Measurements from ENCODE around the gene NCOR1. TPM values are rescaled to one million over a fixed set of nuclear protein-coding genes. Genes with fewer than 3 reads are reported as not detected.
A peak's percentile ranks its signal among the peaks of the same experiment; 100 is the strongest.

Gene NCOR1
- total and polyA plus RNA-seq, 2 of the 13 experiments (the other 11 are each of a cell fraction or from before 2014, with no cell fraction given), result 57.0 to 71.7 TPM

GRCh38 chr17:16215273-16215964, at the start of gene NCOR1 (continued):
- TF ChIP-seq ZHX2 (IDR thresholded peaks at IDR 0.05; ENCODE audit: low read depth) (no peak; the same call in 1 of the 2 replicates), ZHX2 (CRISPR knock-in tag; IDR thresholded peaks at IDR 0.05; ENCODE audit: borderline replicate concordance) (no peak; the same call in 1 of the 2 replicates), ZBTB44 (CRISPR knock-in tag; IDR thresholded peaks at IDR 0.05) (no peak), ATAD3A (CRISPR knock-in tag; IDR thresholded peaks at IDR 0.05) (no peak), NR2F1 (CRISPR knock-in tag; IDR thresholded peaks at IDR 0.05) (no peak), ZNF292 (CRISPR knock-in tag; IDR thresholded peaks at IDR 0.05; ENCODE audit: borderline replicate concordance, low read depth) (no peak), CENPBD1 (CRISPR knock-in tag; IDR thresholded peaks at IDR 0.05; ENCODE audit: borderline replicate concordance, low read depth) (no peak), CENPT (CRISPR knock-in tag; IDR thresholded peaks at IDR 0.05; ENCODE audit: low read depth) (peak; percentile 53; the same call in 1 of the 2 replicates), GTF3A (CRISPR knock-in tag; conservative IDR thresholded peaks at IDR 0.05) (0 out of 2 replicates have a peak, but pooled peaks have one; percentile 62), IRX3 (CRISPR knock-in tag; IDR thresholded peaks at IDR 0.05; ENCODE audit: borderline replicate concordance, low read depth) (no peak), ZNF605 (CRISPR knock-in tag; IDR thresholded peaks at IDR 0.05) (peak; percentile 96; the same call in 1 of the 2 replicates), TCF12 (IDR thresholded peaks at IDR 0.05) (no peak), TCF12 (CRISPR knock-in tag; IDR thresholded peaks at IDR 0.05) (peak; percentile 87), SOX13 (IDR thresholded peaks at IDR 0.05) (no peak), SOX13 (CRISPR knock-in tag; conservative IDR thresholded peaks at IDR 0.05 in 1 of 2, IDR thresholded peaks at IDR 0.05 in 1 of 2) (peak in 1 of 2 experiments; percentile 4; a peak in 1 of 4 replicates), SIN3A (IDR thresholded peaks at IDR 0.05; ENCODE audit: borderline replicate concordance, low read depth, low read length) (0 out of 2 replicates have a peak, but pooled peaks have one; percentile 42), ZNF513 (CRISPR knock-in tag; conservative IDR thresholded peaks at IDR 0.05) (no peak)
